Stimulated activated CD4-positive, alpha-beta T cell treated with anti-CD3 and anti-CD28 coated beads, Interleukin-1b, Interleukin-23, amount 100 ng/mL, for 4 hours (primary cell): ENCODE data around the gene UBE2QL1.

Experiments
- DNase-seq, 2 donors: peaks; one replicate each; pipeline ENCODE4 v3.0.0-alpha.2; 2020; ENCODE audit warnings: low read depth in 2 of 2

UBE2QL1 gene, protein sequence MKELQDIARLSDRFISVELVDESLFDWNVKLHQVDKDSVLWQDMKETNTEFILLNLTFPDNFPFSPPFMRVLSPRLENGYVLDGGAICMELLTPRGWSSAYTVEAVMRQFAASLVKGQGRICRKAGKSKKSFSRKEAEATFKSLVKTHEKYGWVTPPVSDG

GRCh38 chr5:6448622-6449464 lies at the start of gene UBE2QL1:
Gene UBE2QL1 (plus strand): TSS chr5:6448859. CDS start chr5:6448894, 35 bp downstream.
- DNase-seq, result peak in 1 of 2 donors; percentile 15

- no peak for DNase-seq
These were observed 48.4 kb upstream of the UBE2QL1 start for GRCh38 chr5:6399980-6400910.

DNA sequence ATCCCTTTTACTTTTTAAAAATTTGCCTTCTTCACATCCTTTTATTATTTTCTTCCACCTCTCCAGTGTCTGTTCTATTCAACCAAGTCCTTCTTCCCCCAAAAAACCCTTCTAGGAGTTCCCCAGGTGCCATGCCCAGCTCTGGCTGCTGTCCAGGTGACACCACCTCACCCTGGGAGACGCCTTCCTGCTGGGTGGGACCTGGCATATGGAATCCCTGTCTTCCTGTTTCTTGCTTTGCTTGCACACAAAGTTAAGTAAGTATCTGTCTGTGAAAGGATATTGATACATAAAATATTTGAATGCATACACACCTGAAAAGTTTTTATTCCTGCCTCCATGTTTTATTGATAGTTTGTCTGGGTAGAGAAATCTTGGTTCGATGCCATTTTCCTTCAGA lies 47.2 kb upstream of the UBE2QL1 start:
- DNase-seq, result no peak

- no peak for DNase-seq
These were observed 45.7 kb upstream of the UBE2QL1 start for GRCh38 chr5:6402939-6403338.

DNA sequence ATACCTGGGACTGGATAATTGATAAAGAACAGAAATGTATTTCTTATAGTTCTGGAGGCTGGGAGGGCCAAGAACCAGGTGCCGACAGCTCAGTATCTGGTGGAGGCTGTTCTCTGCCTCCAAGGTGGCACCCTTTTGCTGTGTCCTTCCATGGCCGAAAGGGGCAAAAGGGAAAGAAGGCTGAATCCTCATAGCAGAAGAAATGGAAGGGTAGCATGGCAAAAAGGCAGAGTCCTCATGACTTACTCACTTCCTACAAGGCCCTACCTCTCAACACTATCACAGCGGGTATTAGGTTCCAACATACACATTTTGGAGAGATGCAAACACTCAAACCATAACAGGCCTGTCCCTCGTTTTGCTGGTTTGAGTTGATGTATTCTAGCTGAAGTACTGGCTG lies 45.2 kb upstream of the UBE2QL1 start:
- DNase-seq, result no peak

GRCh38 chr5:6404129-6404528 lies 44.5 kb upstream of the UBE2QL1 start:
- no peak for DNase-seq

GRCh38 chr5:6405591-6405990 lies 43.1 kb upstream of the UBE2QL1 start:
- DNase-seq, result no peak

DNA sequence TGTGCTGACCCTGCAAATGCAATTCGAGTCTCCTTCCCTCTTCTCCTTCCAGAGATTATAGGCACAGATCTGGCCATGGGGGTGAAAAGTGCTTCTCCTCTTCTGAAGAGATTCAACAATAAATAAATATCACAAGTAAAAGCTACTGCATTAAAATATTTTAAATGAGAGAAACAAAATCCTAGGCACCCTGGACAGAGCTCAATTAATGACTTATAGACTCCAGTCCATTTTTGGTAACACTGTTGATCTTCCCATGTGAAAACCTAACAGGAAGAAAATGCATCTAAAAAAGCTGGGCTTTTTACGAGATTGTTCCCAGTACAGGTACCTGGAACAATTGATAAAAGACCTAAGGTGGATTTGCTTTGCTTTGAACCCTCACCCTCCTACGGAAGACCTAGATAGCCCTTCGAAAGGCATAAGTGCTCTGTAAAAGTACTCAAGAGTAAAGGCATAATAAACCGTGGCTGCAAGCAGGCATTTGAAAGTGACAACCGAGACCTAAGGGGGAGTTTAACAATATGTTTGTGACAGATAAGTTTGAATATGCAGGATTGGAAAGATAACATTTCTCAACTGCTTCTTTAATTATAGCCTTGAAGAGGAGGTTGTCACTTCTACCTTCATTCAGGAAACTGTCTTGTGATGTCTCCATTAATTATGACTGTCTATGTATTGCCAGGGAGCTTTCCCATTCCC lies 41.0 kb upstream of the UBE2QL1 start:
- no peak for DNase-seq

DNA sequence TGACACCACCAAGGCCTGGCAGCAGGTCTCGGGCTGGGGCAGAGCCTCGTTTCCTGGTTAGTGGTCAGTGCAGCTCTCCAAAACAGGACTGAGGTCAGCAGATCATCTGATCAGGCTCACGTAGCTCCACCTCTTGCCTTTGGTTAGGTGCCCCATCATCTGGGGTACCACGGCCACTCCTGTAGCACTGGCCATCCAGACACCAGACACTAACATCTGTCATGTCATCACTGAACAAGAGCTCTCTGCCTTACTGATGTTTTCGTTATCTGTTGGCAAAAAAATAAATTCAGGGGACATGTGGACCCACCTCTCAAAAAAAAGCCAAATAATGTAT lies 40.4 kb upstream of the UBE2QL1 start:
- no peak for DNase-seq

GRCh38 chr5:6408627-6409446 lies 39.8 kb upstream of the UBE2QL1 start:
- no peak for DNase-seq

GRCh38 chr5:6410421-6410820 lies 38.2 kb upstream of the UBE2QL1 start:
- DNase-seq, result no peak

DNA sequence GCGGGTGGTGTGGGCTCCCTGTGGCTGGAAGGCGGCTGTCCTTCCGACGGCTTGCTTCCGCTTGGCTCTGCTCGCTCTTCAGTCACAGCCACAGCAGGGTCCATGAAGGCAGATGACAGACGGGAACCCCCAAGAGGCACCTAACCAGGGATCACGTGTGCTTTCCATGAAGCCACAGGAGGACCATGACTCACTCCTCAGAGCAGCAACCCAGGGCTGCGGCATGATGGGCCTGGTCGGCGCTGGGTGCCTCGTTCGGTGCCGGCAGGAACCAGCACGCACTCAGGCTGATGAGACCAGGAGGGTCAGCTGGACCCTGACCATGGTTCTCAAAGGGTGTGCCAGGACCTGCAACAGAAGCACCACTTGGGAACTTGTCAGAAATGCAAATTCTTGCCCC lies 37.5 kb upstream of the UBE2QL1 start:
- no peak for DNase-seq

GRCh38 chr5:6412811-6413210 lies 35.8 kb upstream of the UBE2QL1 start:
- DNase-seq, result no peak

GRCh38 chr5:6417657-6418056 lies 31.0 kb upstream of the UBE2QL1 start:
- no peak for DNase-seq

- no peak for DNase-seq
These were observed 29.9 kb upstream of the UBE2QL1 start for GRCh38 chr5:6418679-6419276.

DNA sequence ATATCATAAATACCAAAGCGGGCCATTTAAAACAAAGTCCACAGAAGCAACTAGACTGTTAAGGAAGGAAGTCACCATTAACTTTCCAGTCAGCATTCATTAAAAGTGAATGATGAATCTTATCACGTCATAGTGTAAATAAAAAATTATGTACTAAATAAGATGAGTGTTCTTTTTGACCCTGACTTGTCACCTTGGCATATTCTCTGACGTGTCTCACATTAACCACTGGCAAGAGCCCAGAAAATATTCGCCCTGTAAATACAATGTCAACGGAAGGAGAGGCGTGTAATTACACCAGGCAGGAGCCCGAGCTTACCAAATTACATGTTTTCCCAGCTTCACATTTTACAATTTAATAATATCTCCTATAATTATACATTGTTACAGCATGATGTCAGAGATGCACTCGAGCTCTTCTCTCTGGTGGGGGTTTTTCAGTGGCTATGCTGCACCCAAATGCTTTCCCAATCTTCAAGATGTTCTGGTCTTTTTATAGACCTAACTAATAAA lies 29.3 kb upstream of the UBE2QL1 start:
- no peak for DNase-seq

DNA sequence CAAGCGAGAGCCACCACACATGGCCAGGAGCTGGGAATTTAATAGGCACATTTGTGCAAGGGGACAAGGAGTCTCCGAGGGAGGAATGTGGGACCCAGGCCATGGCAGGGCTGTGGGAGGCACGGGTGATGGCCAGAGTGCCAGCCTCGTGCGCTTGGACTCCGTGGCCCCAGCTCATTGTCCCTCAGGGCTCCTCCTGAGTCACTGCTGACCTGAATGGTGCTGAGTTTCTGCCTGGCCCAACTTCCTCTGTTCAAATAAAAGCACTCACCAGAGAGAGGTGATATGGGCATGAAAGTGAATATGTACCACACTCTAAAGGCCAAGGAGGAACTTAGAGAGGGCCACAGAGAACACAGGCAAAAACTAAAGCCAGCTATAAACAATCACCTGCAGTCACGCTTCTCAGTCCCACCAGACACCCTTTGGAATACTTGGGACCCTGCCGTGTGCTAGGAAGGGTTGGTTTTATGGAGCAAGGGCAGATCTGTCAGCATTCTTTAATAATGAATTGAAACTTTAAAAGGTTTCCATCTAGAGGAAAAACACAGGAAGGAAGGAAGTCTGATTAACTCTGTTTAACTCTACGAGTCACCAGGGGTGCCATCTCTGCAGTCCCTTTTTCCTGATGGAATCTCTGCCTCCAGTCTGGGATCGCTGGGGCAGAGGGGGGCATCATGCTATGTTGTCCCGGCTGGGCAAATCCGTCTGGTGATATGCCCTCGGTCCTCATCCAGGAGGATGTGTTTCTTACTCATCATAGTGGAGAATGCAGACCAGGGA lies 25.1 kb upstream of the UBE2QL1 start:
- DNase-seq, result no peak

GRCh38 chr5:6424110-6424659 lies 24.5 kb upstream of the UBE2QL1 start:
- no peak for DNase-seq

DNA sequence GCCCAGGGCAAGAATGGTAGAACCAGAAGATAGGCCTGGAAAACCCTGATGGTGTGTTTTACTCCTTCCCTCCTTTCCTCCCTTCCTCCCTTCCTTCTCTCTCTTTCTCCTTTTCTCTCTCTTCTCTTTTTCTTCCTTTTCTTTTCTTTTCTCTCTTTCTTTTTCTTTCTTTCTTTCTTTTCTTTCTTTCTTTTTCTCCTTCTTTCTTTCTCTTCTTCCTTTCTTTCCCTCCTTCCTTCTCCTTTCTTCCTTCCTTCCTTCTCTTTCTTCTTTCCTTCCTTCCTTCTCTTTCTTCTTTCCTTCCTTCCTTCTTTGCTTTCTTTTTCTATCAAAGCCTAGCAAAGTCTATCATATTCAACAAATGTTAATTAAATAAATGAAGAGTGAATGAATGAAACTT lies 24.0 kb upstream of the UBE2QL1 start:
- DNase-seq, result no peak
